K562 (cell line): ENCODE results near the gene MPPED1.

Experiments used
- EGR1 ChIP-seq: fragments of 450-650 bp; conservative IDR thresholded peaks from 2 replicates; pipeline ENCODE4 v1.6.1; 2017; ENCODE audit warnings: mild to moderate bottlenecking
- EZH2 ChIP-seq: IDR thresholded peaks from 2 replicates; pipeline ENCODE4 v1.6.1; 2012; ENCODE audit warnings: low read depth, mild to moderate bottlenecking, inconsistent platforms, low read length, borderline replicate concordance
- HDAC6 ChIP-seq: IDR thresholded peaks from 2 replicates; pipeline ENCODE4 v1.6.1; 2012; ENCODE audit warnings: low read depth, mild to moderate bottlenecking, control low read depth, inconsistent platforms, low read length, moderate library complexity
- POLR2A ChIP-seq: fragments of 450-650 bp; conservative IDR thresholded peaks from 2 replicates; pipeline ENCODE4 v1.6.1; 2016
- ZFP30 ChIP-seq: fragments of 250-450 bp; sonication (Bioruptor Pico); IDR thresholded peaks from 2 replicates; pipeline ENCODE4 v1.8.0; 2022; ENCODE audit warnings: moderate library complexity, mild to moderate bottlenecking, inconsistent platforms, borderline replicate concordance
- TF ChIP-seq, protein P1 (sequence below): sonication (generic); formaldehyde crosslinking; IDR thresholded peaks from 2 replicates; pipeline ENCODE4 v1.8.0; 2022; ENCODE audit warnings: mild to moderate bottlenecking, missing genetic modification reagents

DNA sequence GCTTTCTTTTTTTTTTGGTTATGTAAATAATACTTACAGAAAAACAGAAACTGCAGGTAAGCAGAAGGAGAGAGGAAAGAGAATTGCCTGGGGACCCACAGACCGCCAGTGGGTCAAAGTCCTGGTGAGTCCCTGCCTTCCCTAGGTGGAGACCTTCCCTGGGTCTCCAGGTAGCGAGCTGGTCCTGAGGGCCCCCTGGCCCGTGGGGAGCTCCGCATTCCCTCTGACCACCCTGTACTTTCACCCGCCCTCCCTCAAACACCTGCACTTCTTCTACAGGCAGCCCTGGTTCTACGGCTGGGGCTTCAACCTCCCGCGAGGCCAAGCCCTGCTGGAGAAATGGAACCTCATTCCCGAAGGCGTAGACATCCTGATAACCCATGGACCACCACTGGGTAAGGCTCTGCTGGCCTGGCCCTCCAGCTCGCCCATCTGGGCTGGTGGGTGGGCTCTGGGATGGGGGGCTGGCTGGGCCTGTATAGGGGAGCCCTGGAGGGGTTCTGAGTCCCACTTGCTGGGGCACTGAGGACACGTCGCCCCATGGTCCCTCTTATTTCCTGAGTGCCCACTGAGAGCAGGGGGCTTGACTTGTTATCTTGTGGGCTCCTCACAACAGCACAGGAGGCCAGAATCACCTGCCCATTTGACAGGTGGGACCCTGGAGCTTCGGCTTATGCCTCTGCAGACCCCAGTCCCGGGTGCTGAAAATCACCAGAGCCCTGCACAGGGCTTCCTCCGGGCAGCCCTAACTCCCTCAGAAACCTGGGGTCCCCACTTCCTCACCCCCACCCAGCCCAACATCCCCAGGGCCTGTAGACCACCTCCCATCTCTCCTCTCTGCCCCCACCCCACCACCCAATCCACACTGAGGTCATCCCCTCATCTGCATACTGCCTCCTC, 86.4 kb downstream of the MPPED1 start:
- TF ChIP-seq, protein P1, sequence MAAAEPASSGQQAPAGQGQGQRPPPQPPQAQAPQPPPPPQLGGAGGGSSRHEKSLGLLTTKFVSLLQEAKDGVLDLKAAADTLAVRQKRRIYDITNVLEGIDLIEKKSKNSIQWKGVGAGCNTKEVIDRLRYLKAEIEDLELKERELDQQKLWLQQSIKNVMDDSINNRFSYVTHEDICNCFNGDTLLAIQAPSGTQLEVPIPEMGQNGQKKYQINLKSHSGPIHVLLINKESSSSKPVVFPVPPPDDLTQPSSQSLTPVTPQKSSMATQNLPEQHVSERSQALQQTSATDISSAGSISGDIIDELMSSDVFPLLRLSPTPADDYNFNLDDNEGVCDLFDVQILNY (CRISPR knock-in tag): no peak
- TF ChIP-seq EGR1: no peak
- no peak for TF ChIP-seq HDAC6
- no peak for TF ChIP-seq EZH2
- no peak for TF ChIP-seq ZFP30
- no peak for TF ChIP-seq POLR2A
